HepG2 (cell line): ENCODE measurements around the gene GSTCD.

Source experiments
- FOSL2 ChIP-seq: sonication (generic); formaldehyde crosslinking; IDR thresholded peaks from 2 replicates; pipeline ENCODE4 v1.4.0; 2020; ENCODE audit warnings: missing genetic modification reagents
- MTA3 ChIP-seq: sonication (generic); formaldehyde crosslinking; IDR thresholded peaks from 2 replicates; pipeline ENCODE4 v1.4.0; 2020; ENCODE audit warnings: missing genetic modification reagents
- NFYB ChIP-seq: sonication (generic); formaldehyde crosslinking; IDR thresholded peaks from 2 replicates; pipeline ENCODE4 v1.4.0; 2020; ENCODE audit warnings: missing genetic modification reagents
- YY1 ChIP-seq: IDR thresholded peaks from 2 replicates; pipeline ENCODE4 v1.6.1; 2011; ENCODE audit warnings: low read length, low read depth, moderate library complexity, mild to moderate bottlenecking; ENCODE audit not compliant: insufficient read depth, insufficient replicate concordance
- ZKSCAN8 ChIP-seq: IDR thresholded peaks from 2 replicates; pipeline ENCODE4 v1.6.1; 2016; ENCODE audit warnings: borderline replicate concordance, missing genetic modification reagents, missing compliant biosample characterization
- ZNF20 ChIP-seq: sonication (generic); formaldehyde crosslinking; IDR thresholded peaks from 2 replicates; pipeline ENCODE4 v1.4.0; 2020; ENCODE audit warnings: mild to moderate bottlenecking, moderate library complexity, missing genetic modification reagents
- ZNF224 ChIP-seq: sonication (generic); formaldehyde crosslinking; IDR thresholded peaks from 2 replicates; pipeline ENCODE4 v1.5.0; 2020; ENCODE audit warnings: mild to moderate bottlenecking, missing genetic modification reagents
- ZNF503 ChIP-seq: sonication (generic); formaldehyde crosslinking; IDR thresholded peaks from 2 replicates; pipeline ENCODE4 v1.4.0; 2020; ENCODE audit warnings: missing genetic modification reagents
- ZNF768 ChIP-seq: sonication (generic); formaldehyde crosslinking; IDR thresholded peaks from 2 replicates; pipeline ENCODE4 v1.4.0; 2020; ENCODE audit warnings: missing genetic modification reagents
- TF ChIP-seq, protein P1 (sequence below): sonication (generic); formaldehyde crosslinking; IDR thresholded peaks from 2 replicates; pipeline ENCODE4 v1.5.0; 2020; ENCODE audit warnings: missing genetic modification reagents

GRCh38 chr4:105714071-105714521, 5.5 kb downstream of the GSTCD start:
- no peak for TF ChIP-seq ZNF768 (CRISPR knock-in tag)
- TF ChIP-seq YY1: no peak
- TF ChIP-seq NFYB (CRISPR knock-in tag): no peak
- TF ChIP-seq ZNF503 (CRISPR knock-in tag): no peak
- TF ChIP-seq ZKSCAN8 (CRISPR knock-in tag): no peak
- TF ChIP-seq, protein P1, sequence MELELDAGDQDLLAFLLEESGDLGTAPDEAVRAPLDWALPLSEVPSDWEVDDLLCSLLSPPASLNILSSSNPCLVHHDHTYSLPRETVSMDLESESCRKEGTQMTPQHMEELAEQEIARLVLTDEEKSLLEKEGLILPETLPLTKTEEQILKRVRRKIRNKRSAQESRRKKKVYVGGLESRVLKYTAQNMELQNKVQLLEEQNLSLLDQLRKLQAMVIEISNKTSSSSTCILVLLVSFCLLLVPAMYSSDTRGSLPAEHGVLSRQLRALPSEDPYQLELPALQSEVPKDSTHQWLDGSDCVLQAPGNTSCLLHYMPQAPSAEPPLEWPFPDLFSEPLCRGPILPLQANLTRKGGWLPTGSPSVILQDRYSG (CRISPR knock-in tag): no peak
- TF ChIP-seq ZNF224: no peak
- no peak for TF ChIP-seq FOSL2 (CRISPR knock-in tag)
- no peak for TF ChIP-seq MTA3 (CRISPR knock-in tag)
- no peak for TF ChIP-seq ZNF20 (CRISPR knock-in tag)
